Astrocyte of the spinal cord (primary cell): ENCODE data around the gene STRN3.

ENCODE experiments used
- DNase-seq: peaks from one replicate; pipeline ENCODE4 v3.0.0; 2011; ENCODE audit warnings: low read depth, low spot score
- H3K4me3 ChIP-seq: 2 replicates; pipeline ENCODE4 v1.5.1; 2011; ENCODE audit warnings: low read depth, mild to moderate bottlenecking, low read length, moderate library complexity
- CTCF ChIP-seq: IDR thresholded peaks from 2 replicates; pipeline ENCODE4 v1.5.1; 2012; ENCODE audit warnings: low read depth, mild to moderate bottlenecking, low read length, inconsistent platforms
- in situ Hi-C: cut with HindIII; loops from 2 replicates; pipeline ENCODE4 v1.10.0; 2017; ENCODE audit warnings: low sequenced_read_pairs

Gene STRN3

GRCh38 chr14:30849983-30850382, 176.2 kb downstream of the STRN3 start:
- in situ Hi-C loops: no loop called here
- H3K4me3 ChIP-seq: no peak overlapping the region
- DNase-seq: no peak
- no peak for TF ChIP-seq CTCF

GRCh38 chr14:30849354-30849753, 176.8 kb downstream of the STRN3 start:
- no peak for DNase-seq
- in situ Hi-C loops: no loop called here
- no peak overlapping the region for H3K4me3 ChIP-seq
- no peak for TF ChIP-seq CTCF

- no peak overlapping the region for H3K4me3 ChIP-seq
- in situ Hi-C loops: no loop called here
- DNase-seq: no peak
- TF ChIP-seq CTCF: no peak
Observed at GRCh38 chr14:30848449-30849240, 177.5 kb downstream of the STRN3 start.
